Measurements from ENCODE around the gene PATZ1.

The PATZ1 gene

GRCh38 chr22:31279327-31279669, 66.8 kb downstream of the PATZ1 start:
- DNase-seq: no peak

GRCh38 chr22:31278626-31279326, 67.4 kb downstream of the PATZ1 start:
- peak in 2 of 5 experiments; percentile 53 to 73 for DNase-seq

GRCh38 chr22:31278151-31278621, 68.0 kb downstream of the PATZ1 start:
- no peak for DNase-seq

- DNase-seq: peak in 1 of 5 experiments; percentile 48
These were observed 68.4 kb downstream of the PATZ1 start for GRCh38 chr22:31277741-31278140.

GRCh38 chr22:31276426-31277167, 69.5 kb downstream of the PATZ1 start:
- DNase-seq: no peak
